GM18861 (cell line): ENCODE measurements around the gene IRX5.

Experiments used
- ATAC-seq: cut with Tn5 transposase; IDR thresholded peaks from one replicate; pipeline ENCODE4 v1.9.1; 2021; ENCODE audit not compliant: unreplicated experiment

Gene IRX5

DNA sequence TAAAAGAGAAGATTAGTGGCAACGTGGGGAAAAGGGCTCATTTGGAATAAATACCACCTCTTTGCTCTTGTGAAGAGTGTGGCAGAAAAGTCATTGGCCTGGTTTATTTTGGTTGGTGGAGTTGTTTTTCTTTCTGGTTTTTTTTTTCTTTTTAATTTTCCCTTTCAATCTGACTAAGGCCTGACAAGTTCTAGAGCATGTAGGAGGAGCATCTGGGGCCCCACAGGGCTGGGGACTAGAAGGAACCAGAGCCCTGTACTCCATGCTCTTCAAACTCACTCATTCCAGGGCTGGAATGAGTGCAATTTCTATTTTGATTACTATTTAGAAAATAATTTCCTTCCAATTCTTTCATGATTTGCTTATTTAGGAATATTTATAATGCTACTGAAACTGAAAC is 13.3 kb downstream of the IRX5 start:
- ATAC-seq: no peak

- no peak for ATAC-seq
Observed at GRCh38 chr16:54945063-54945462, 14.4 kb downstream of the IRX5 start.

GRCh38 chr16:54946909-54947308 is 16.2 kb downstream of the IRX5 start:
- ATAC-seq: no peak

DNA sequence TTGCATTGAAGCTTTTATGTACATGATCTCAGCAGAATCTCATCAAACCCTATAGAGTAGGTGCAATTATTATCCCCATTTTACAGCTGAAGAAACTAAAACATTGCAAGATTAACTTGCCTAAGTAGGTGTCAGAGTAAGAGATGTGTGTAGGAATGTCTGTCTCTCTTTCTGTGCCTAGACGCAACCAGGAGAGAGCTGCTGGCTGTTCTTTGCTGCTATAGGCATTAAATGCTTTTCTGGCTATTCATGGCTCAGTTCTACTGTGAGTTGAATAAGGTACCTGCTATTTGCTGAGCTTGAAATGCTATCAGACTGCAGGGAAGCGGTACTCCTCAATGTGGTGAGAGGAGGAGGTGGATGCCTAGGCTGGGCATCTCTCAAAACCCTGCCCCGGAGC is 17.0 kb downstream of the IRX5 start:
- no peak for ATAC-seq

DNA sequence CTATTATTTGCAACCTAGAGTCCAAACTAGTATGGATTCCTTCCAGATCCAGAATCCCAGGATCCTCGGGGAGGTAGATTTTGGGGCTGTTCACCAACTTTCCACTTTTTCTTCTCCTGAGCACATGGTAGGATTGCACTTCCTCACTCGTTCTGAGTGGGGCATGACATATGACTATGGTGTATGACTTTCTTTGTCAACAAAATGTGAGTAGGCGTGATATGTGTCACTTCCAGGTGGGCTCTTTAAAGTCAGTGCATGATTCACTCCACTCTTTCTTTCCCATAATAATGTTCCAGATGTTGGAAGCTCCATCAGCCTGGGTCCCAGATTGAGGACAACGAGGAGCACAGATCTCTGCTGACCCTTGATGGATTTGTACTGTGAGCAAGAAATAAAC is 21.5 kb downstream of the IRX5 start:
- no peak for ATAC-seq

DNA sequence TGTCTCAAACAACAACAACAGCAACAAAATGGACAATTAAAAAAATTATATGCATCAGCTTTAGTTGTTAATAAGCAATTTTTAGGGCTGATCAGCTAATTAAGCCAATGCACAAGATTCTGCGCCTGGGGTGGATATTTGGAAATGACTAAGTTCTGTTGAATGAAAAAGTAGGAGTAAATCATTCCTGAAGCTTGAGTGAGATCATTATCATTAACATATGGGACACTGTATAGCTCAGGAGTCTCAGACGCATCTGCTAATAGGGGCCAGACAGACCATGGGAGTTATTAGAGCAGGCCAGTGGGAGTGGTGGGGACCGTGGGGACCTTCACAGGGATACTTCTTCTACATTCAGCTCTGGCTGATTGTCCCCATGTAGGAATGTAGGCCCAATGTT is 22.8 kb downstream of the IRX5 start:
- ATAC-seq: no peak

DNA sequence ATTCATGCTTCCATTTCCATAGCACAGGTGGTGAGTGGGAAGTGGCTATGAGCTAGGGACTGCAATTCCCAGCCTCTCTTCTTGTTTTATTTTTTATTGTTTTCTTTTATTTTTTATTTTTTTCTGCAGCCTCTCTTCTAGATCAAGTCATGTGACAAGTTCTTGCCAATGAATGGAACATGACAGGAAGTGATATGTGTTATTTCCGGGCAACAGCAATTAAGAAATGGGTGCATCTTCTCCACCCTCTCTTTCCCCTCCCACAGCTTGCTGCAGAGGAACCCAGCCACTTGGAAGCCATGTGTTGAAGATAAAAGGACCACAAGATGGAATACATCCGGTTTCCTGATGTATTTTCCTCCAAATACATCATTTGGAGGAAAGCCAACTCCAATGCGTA is 23.6 kb downstream of the IRX5 start:
- no peak for ATAC-seq

- no peak for ATAC-seq
Observed at GRCh38 chr16:54955757-54956156, 25.1 kb downstream of the IRX5 start.

DNA sequence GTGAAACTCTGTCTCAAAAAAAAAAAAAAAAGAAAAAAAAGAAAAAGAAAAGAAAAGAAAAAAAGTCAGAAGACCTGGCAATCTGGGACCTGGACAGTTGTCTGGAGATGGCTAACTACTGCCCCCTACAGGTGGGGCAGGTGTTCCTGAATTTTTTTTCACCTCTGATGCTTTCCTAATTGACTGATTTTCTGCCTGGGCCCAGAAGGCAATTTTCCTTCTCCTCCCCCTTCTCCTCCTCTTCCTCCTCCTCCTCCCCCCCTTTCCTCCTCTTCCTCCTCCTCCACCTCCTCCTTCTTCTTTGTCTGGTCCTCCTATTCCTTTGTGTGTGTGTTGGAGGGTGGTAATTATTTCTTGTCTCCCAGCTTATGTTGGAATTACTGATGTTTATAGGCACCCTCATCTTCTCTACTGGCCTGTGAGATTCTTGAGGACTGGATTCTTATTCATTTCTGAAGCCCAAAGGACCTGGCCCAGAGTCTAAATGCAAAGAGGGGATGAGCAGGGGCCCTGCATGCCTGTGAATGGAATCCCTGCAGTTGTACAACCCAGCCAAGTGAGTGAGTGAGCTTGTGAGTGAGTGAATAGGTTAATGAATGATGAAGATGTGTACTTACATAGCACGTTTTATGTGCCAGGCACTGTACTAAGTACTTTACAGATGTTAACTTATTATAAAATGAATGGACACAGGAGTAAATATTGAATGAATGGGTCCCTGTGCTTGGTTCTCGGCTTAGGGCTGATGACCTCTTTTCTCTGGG is 26.9 kb downstream of the IRX5 start:
- ATAC-seq: no peak

DNA sequence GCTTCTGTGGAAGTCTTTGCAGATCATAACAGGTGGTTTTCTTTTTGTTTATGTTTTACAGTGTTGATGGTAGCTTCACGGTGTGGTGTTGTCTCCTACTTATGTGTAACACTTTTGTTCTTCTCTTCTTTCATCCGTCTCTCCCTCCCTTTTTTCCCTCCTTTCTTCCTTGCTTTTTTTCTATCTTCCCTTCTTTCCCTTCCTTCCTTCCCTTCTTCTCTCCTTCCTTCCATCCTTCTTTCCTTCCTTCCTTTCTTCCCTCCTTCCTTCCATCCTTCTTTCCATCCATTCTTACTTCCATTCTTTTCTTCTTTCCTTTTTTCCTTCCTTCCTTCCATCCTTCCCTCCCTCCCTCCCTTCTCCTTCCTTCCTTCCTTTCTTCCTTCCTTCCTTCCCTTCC is 31.4 kb downstream of the IRX5 start:
- no peak for ATAC-seq

DNA sequence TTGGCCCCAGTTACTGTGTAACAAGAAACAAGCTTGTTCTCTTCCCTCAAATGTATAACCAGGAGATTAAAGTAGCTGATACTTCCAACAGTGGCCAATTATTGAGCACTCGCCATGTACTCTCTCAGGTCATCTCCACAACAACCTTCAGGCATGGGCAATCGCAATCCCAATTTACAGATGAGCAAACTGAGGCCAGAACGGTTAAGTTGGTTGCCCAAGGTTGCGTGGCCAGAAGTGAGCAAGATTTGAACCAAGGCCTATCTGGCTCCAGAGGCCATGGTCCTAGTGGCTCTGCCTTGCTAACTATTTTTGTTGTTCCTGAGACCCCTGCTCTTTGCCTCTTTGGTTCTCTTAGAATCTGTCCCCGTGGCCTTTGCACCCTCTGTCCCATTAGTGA is 33.6 kb downstream of the IRX5 start:
- ATAC-seq: no peak

DNA sequence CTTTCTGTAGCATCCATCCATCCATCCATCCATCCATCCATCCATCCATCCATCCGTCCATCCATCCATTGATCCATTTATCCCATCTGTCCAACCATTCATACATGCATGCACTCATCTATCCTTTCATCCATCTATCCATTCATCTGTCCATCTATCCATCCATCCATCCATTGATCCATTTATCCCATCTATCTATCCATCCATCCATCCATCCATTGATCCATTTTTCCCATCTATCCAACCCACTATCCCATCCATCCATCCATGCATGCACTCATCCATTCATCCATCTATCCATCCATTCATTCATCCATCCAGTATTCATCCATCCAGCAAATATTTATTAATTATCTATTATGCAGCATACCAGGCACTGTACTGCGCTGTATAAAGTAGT is 34.8 kb downstream of the IRX5 start:
- no peak for ATAC-seq

- ATAC-seq: no peak
Observed at GRCh38 chr16:54968011-54968410, 37.3 kb downstream of the IRX5 start.

DNA sequence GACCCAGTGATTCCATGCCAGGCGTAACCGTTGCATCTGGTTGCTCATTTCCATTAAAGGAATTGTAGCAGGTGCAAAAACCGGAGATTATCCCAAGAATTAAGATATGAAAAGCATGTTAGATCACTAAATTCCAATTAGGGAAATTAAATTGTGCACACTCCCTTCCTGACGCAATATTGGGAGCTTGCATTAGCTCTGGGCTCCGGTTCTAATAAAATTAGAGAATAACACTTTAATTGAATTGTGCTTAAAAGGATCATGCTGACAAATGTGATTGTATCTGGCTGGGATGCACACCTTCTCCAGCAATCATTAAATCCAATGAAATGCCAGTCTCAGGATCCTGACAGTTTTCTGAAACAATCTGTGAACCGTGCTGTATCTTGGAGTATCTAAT is 38.1 kb downstream of the IRX5 start:
- ATAC-seq: no peak

GRCh38 chr16:54970016-54970415 is 39.4 kb downstream of the IRX5 start:
- no peak for ATAC-seq

DNA sequence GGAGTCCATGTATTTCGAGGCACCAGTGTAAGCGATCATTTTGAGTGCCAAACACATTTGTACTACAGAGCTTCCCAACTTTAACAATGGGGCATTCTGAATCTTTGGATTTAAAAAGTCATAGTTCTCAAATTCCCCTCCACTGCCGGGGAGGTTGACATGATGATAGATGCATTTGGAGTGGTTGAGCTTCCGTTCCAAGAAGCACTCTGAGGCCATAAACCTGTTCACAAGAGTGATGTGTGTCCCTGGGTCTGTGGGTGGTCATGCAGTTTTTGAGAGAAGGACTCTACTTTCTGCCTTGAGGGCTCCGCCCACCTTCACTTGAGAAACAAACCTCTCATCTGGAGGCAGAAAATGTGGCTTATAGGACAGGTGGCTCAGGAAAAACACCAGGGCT is 43.7 kb downstream of the IRX5 start:
- ATAC-seq: no peak

DNA sequence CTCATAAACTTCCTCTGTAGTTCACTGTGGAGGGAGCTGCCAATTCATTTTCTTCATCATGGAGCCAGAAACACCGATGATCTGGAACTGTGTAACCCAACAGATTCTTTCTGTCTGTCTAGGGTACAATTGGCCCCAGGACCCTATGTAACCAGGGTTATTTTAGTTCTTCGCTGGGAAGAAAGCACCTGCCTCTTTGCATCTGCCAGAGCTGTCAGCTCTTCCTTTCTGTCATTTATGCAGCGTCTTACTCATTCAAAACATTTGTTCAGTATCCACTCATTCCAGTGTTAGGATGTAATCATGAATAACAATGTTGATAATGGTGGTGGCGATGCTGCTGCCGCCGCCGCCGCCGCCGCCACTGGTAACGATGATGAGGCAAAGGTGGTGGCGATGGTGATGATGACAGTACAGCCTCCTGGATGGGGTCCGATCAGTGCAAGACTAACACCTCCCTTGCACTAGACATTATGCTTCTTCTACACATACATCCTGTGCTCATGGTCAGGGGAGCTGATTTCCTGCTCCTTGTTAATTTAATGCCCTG is 46.1 kb downstream of the IRX5 start:
- no peak for ATAC-seq

DNA sequence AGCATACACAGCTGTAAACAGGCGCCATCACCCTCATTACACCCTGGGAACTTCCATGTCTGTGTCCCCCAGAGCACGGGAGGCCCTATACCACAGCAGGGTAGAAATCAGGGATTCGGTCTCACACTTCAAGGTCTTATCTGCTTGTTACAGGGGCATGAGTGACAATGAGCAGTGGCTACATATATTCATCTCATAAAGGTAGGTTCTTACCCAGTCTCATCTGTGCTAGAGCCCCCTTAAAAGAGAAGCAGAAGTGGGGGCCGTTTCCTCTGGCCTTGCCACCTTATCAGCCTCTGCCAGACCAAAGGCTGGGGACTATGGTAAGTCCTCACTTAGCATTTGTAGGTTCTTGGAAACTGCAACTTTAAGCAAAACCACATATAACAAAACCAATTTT is 46.5 kb downstream of the IRX5 start:
- no peak for ATAC-seq

DNA sequence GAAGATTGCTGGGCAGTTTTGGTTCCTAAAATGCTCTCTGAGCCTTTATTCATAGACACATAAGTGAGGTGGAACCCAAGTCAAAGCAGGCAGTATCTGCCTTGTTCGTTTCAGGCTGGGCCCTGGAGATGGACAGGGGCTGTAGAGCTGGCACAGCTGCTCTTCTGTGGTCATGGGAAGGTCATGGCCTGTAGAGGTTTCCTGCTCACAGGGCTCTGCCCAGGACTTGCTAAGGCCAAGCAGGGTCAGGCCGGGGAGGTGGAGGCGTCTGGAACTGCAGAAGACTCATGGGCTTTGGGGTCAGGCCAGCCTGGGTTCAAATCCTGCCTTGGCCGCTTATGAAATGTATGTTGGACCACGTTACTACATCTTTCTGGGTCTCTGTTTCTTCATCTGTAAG is 50.2 kb downstream of the IRX5 start:
- ATAC-seq: no peak
